Calu3 (cell line): ENCODE results near the gene NOPCHAP1. TPM values are rescaled to one million over a fixed set of nuclear protein-coding genes. Genes with fewer than 3 reads are reported as not detected.

Experiments used
- BruUV-seq: library from RNA; stranded (reverse); fragments of 400-500 nt; replicated peaks from 2 replicates; lab custom pipeline; 2021; lab: Mats Ljungman, UMichigan
- CTCF ChIA-PET: fragments of 300-600 bp; sonication (Branson Sonifier 250); formaldehyde crosslinking; loops from one replicate; lab custom pipeline; 2022; ENCODE audit warnings: antibody characterized with exemption; lab: Charles Lee
- DNase-seq: peaks from one replicate; pipeline ENCODE4 v3.0.0; 2022
- H3K27ac Mint-ChIP-seq: one replicate; pipeline ENCODE4 v1.8.0; 2022; ENCODE audit warnings: mixed read lengths; ENCODE audit not compliant: unreplicated experiment
- H3K27me3 Mint-ChIP-seq: one replicate; pipeline ENCODE4 v1.8.0; 2022; ENCODE audit warnings: mixed read lengths; ENCODE audit not compliant: unreplicated experiment
- H3K36me3 Mint-ChIP-seq: one replicate; pipeline ENCODE4 v1.8.0; 2022; ENCODE audit warnings: mild to moderate bottlenecking, moderate library complexity, mixed read lengths; ENCODE audit not compliant: insufficient read depth, unreplicated experiment
- H3K4me1 Mint-ChIP-seq: one replicate; pipeline ENCODE4 v1.8.0; 2022; ENCODE audit warnings: mild to moderate bottlenecking, low read depth, mixed read lengths; ENCODE audit not compliant: unreplicated experiment
- H3K4me3 Mint-ChIP-seq: one replicate; pipeline ENCODE4 v1.8.0; 2022; ENCODE audit warnings: mild to moderate bottlenecking, low read depth, moderate library complexity, mixed read lengths; ENCODE audit not compliant: unreplicated experiment
- H3K9me3 Mint-ChIP-seq: one replicate; pipeline ENCODE4 v1.8.0; 2022; ENCODE audit warnings: low read depth, mixed read lengths; ENCODE audit not compliant: unreplicated experiment
- intact Hi-C: fragments of 100-400 bp; cut with micrococcal nuclease; formaldehyde crosslinking; loops from one replicate; pipeline ENCODE4 v1.10.0; 2022; ENCODE audit not compliant: unreplicated experiment
- total RNA-seq: library from RNA; stranded (reverse); gene quantifications from 2 replicates; pipeline ENCODE4 v1.2.3, GENCODE V29; 2022
- TF ChIP-seq, protein P1 (sequence below): fragments of 200-600 bp; IDR thresholded peaks from one replicate; pipeline ENCODE4 v1.8.0; 2022; ENCODE audit warnings: antibody characterized with exemption; ENCODE audit not compliant: unreplicated experiment

The NOPCHAP1 gene
- total RNA-seq, 1 experiment from 2014 or later, result 22.4 TPM

DNA sequence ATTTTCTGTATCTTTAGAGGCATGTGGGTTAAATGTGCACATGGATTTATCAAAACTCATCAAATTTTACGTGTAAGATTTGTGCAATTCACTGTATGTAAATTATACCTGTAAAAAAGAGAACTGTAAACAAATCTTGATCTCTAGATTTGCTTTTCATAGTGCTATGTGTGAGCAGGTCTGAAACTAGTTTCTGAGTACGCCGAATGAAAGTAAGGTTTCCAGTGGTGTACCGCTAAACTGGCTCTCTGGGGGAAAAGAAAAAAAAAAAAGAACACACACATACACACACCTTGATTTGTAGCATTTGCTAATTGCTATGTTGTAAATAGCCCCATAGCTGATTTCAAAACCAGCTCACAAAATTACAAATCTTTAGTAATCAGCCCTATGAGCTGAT is 19.4 kb upstream of the NOPCHAP1 start:
- TF ChIP-seq, protein P1, sequence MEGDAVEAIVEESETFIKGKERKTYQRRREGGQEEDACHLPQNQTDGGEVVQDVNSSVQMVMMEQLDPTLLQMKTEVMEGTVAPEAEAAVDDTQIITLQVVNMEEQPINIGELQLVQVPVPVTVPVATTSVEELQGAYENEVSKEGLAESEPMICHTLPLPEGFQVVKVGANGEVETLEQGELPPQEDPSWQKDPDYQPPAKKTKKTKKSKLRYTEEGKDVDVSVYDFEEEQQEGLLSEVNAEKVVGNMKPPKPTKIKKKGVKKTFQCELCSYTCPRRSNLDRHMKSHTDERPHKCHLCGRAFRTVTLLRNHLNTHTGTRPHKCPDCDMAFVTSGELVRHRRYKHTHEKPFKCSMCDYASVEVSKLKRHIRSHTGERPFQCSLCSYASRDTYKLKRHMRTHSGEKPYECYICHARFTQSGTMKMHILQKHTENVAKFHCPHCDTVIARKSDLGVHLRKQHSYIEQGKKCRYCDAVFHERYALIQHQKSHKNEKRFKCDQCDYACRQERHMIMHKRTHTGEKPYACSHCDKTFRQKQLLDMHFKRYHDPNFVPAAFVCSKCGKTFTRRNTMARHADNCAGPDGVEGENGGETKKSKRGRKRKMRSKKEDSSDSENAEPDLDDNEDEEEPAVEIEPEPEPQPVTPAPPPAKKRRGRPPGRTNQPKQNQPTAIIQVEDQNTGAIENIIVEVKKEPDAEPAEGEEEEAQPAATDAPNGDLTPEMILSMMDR, result no peak
- intact Hi-C loops, result no loop called here
- no peaks in the 10 kb centered on the region for H3K4me1 Mint-ChIP-seq
- no peak for DNase-seq
- no peaks in the 10 kb centered on the region for H3K9me3 Mint-ChIP-seq
- no peaks in the 10 kb centered on the region for H3K36me3 Mint-ChIP-seq
- H3K27ac Mint-ChIP-seq, result no peak overlapping the region
- peaks cover 9% of the 10 kb centered on the region for H3K27me3 Mint-ChIP-seq
- no TSS peak for BruUV-seq
- H3K4me3 Mint-ChIP-seq, result no peak overlapping the region
- CTCF ChIA-PET, result no interaction called here

DNA sequence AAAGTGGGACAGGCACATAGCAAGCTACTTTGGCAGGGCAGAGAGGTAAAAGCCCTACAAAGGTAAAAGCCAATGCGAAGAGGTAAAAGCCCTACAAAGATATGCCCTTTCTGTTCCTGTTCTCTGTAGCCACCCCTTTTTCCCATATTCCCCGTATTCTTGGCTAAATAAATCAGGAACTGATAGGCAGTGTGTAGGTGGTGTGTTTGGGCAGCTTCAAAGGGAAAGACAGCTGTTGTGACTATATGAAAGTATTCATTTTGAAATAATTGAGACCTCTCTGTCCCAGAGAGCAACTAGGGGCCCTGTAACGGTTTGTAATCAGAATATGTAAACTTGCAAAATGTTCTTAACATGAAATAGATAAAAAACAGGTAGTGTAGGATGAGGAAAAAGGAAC is 16.8 kb upstream of the NOPCHAP1 start:
- intact Hi-C loops, result no loop called here
- no peaks in the 10 kb centered on the region for H3K9me3 Mint-ChIP-seq
- DNase-seq, result no peak
- H3K4me1 Mint-ChIP-seq, result no peaks in the 10 kb centered on the region
- peaks cover 3% of the 10 kb centered on the region for H3K27me3 Mint-ChIP-seq
- H3K36me3 Mint-ChIP-seq, result no peaks in the 10 kb centered on the region
- TF ChIP-seq, protein P1, result no peak
- CTCF ChIA-PET, result interaction anchor here (0.6 kb wide), 1 partner anchor 587 kb away, joined by 5 read pairs; no protein-coding TSS in a partner anchor
- H3K4me3 Mint-ChIP-seq, result no peak overlapping the region
- no TSS peak for BruUV-seq
- H3K27ac Mint-ChIP-seq, result no peak overlapping the region

DNA sequence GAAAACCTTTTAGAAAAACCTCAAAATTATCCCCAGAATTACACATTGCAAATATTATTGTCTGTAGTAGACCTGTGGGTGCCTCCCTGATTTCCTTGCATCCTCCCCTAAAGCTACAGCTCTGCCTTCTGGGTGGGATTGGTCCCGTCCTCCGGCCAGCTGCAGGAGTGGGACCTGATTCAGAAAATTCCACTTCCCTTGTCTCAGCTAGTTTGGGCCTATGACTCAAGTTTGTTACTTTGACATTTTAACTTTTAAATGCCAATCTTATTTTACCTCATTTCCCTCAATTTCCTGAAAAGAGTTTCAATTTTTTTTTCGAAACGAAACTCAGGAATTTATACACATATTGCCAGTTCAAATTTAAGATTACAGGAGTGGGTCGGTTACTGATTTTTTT is 14.8 kb upstream of the NOPCHAP1 start:
- CTCF ChIA-PET, result no interaction called here
- Mint-ChIP-seq H3K4me1 (no peaks in the 10 kb centered on the region), H3K27ac (no peak overlapping the region), H3K4me3 (no peak overlapping the region), H3K36me3 (no peaks in the 10 kb centered on the region), H3K9me3 (no peaks in the 10 kb centered on the region), H3K27me3 (no peaks in the 10 kb centered on the region)
- TF ChIP-seq, protein P1, result no peak
- BruUV-seq, result no TSS peak
- intact Hi-C loops, result no loop called here
- no peak for DNase-seq

DNA sequence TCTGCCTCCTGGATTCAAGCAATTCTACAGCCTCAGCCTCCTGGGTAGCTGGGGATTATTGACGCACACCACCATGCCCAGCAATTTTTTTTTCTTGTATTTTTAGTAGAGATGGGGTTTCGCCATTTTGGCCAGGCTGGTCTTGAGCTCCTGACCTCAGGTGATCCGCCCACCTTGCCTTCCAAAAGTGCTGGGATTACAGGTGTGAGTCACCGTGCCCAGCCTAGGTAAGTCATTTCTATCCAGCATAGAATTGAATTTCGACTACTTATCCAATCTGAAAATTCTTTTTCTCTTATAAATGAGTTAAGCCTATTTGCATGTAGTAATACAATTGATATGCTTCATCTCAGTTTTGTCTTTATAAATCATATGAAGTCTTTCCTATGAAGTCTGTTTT is 12.9 kb upstream of the NOPCHAP1 start:
- no peaks in the 10 kb centered on the region for H3K27me3 Mint-ChIP-seq
- intact Hi-C loops, result no loop called here
- no peak overlapping the region for H3K4me3 Mint-ChIP-seq
- TF ChIP-seq, protein P1, result no peak
- CTCF ChIA-PET, result interaction anchor here (1.0 kb wide), 1 partner anchor 20 kb away, joined by 3 read pairs; no protein-coding TSS in a partner anchor
- H3K4me1 Mint-ChIP-seq, result no peaks in the 10 kb centered on the region
- H3K27ac Mint-ChIP-seq, result no peak overlapping the region
- H3K36me3 Mint-ChIP-seq, result no peaks in the 10 kb centered on the region
- BruUV-seq, result no TSS peak
- H3K9me3 Mint-ChIP-seq, result no peaks in the 10 kb centered on the region
- no peak for DNase-seq
